Ishikawa (cell line): Measurements from ENCODE around the gene CCDC6.
A peak's percentile ranks its signal among the peaks of the same experiment; 100 is the strongest.

Experiments
- CEBPB ChIP-seq: IDR thresholded peaks from 2 replicates; pipeline ENCODE4 v1.6.1; 2012
- EGR1 ChIP-seq: IDR thresholded peaks from 2 replicates; pipeline ENCODE4 v1.6.1; 2012
- EP300 ChIP-seq: IDR thresholded peaks from 2 replicates; pipeline ENCODE4 v1.6.1; 2012; ENCODE audit warnings: borderline replicate concordance
- FOXM1 ChIP-seq: IDR thresholded peaks from 2 replicates; pipeline ENCODE4 v1.6.1; 2012; ENCODE audit warnings: low read depth, borderline replicate concordance
- RAD21 ChIP-seq: IDR thresholded peaks from 2 replicates; pipeline ENCODE4 v1.6.1; 2012; ENCODE audit warnings: low read depth
- REST ChIP-seq: IDR thresholded peaks from 2 replicates; pipeline ENCODE4 v1.6.1; 2012; ENCODE audit warnings: low read depth, mild to moderate bottlenecking
- TAF1 ChIP-seq: IDR thresholded peaks from 2 replicates; pipeline ENCODE4 v1.6.1; 2012; ENCODE audit warnings: low read depth, mild to moderate bottlenecking
- TCF12 ChIP-seq: IDR thresholded peaks from 2 replicates; pipeline ENCODE4 v1.6.1; 2012; ENCODE audit warnings: low read depth
- YY1 ChIP-seq: IDR thresholded peaks from 2 replicates; pipeline ENCODE4 v1.6.1; 2012; ENCODE audit warnings: low read depth
- ZBTB7A ChIP-seq: IDR thresholded peaks from 2 replicates; pipeline ENCODE4 v1.6.1; 2012; ENCODE audit warnings: low read depth
- TF ChIP-seq, protein P1 (sequence below): IDR thresholded peaks from 2 replicates; pipeline ENCODE4 v1.6.1; 2012
- TF ChIP-seq, protein P2 (sequence below): IDR thresholded peaks from 2 replicates; pipeline ENCODE4 v1.6.1; 2012

- no peak for TF ChIP-seq CEBPB
- no peak for TF ChIP-seq REST
- TF ChIP-seq FOXM1, result no peak
- no peak for TF ChIP-seq EP300
- TF ChIP-seq, protein P1, sequence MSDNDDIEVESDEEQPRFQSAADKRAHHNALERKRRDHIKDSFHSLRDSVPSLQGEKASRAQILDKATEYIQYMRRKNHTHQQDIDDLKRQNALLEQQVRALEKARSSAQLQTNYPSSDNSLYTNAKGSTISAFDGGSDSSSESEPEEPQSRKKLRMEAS, result no peak
- TF ChIP-seq ZBTB7A, result no peak
- TF ChIP-seq TAF1, result no peak
- TF ChIP-seq, protein P2, sequence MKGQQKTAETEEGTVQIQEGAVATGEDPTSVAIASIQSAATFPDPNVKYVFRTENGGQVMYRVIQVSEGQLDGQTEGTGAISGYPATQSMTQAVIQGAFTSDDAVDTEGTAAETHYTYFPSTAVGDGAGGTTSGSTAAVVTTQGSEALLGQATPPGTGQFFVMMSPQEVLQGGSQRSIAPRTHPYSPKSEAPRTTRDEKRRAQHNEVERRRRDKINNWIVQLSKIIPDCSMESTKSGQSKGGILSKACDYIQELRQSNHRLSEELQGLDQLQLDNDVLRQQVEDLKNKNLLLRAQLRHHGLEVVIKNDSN, result no peak
- no peak for TF ChIP-seq TCF12
- no peak for TF ChIP-seq YY1
- TF ChIP-seq RAD21, result peak; percentile 70
- TF ChIP-seq EGR1, result no peak
Observed at GRCh38 chr10:59830601-59831259, 75.6 kb downstream of the CCDC6 start.
